Stimulated activated CD8-positive, alpha-beta memory T cell treated with anti-CD3 and anti-CD28 coated beads, Interleukin-15, amount 100 ng/mL, for 24 hours (primary cell): Measurements from ENCODE around the gene RNPEP.
"Not testable (repeated sequence)": the region's sequence is repeated elsewhere in the genome, so short reads cannot be mapped to it uniquely, and the experiment has no call there.

Experiments used
- DNase-seq: peaks from one replicate; pipeline ENCODE4 v3.0.0-alpha.2; 2020; ENCODE audit warnings: low read depth

Gene RNPEP

DNA sequence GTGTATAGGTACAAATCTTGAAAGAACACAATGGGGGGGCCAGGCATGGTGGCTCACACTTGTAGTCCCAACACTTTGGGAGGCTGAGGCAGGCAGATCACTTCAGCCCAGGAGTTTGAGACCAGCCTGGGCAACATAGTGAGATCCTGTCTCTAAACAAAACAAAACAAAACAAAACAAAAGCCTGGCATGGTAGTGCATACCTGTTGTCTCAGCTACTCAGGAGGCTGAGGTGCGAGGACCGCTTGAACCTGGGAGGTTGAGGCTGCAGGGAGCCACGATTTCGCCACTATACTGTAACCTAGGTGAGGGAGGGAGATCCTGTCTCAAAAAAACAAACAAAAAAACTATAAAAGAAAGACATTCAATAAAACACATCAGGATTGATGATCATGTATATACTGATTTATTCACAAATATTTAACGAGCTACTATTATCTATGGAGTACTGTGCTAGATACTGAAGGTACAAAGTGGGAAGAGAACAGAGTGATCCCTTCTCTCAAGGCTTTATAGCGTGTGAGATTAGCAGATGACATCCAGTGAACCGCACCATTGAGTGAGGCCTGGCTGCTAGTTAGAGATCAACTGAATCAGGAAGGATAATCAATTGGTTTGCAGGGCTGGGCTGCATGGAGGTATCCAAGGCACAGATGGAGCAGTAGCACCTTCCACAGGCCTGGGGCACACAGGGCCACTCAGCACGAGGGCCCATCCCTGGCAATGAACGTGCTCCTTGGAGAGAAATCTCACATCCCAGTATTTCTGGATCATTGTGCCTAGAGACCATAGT, 54.3 kb downstream of the RNPEP start:
- DNase-seq, result no peak

DNA sequence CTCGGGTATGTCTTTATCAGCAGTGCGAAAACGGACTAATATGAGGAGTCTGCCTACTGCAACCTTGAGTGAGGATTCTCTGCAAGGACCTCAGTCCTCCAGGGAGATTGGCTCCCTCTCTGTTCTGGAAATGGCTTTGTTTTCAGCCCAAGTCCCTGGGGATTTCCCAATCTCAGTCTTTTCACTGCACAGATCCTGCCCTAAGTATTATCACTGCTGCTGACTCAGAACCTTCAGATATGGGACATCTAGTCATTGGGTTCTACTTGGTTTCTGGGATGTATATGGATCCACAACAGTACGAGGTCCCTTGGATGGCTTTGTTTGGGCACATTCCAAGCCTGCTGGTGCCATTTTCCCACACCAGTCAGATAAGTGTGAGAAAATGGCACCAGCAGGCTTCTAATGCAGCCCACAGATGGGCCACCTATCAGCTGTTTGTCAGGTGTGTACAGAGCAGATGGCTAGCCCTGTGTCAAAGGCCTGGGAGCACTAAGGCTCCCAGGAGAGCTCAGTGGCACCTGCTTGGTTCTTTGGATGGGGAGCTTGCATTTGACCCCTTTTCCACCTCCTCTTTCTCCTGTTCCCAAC, 55.4 kb downstream of the RNPEP start:
- no peak for DNase-seq

DNA sequence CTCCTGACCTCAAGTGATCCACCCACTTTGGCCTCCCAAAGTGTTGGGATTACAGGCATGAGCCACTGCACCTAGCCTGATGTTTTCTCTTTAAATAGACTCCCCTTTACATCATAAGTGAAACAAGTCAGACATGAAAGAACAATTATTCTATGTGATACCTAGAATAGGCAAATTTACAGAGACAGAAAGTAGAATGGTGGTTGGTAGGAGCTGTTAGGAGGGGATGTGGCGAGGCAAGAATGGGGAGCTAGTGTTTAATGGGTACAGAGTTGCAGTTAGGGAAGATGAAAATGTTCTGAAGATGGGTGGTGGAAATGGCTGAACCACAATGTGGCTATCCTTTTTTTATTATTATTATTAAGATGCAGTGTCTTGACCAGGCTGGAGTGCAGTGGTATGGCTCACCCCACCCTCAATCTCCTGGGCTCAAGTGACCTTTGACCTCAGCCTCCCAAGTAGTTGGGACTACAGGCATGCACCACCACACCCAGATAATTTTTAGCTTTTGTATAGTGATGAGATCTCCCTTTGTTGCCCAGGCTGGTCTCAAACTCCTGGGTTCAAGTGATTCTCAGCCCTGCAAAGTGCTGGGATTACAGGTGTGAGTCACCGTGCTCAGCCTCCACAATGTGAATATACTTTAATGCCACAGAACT, 56.4 kb downstream of the RNPEP start:
- no peak for DNase-seq

DNA sequence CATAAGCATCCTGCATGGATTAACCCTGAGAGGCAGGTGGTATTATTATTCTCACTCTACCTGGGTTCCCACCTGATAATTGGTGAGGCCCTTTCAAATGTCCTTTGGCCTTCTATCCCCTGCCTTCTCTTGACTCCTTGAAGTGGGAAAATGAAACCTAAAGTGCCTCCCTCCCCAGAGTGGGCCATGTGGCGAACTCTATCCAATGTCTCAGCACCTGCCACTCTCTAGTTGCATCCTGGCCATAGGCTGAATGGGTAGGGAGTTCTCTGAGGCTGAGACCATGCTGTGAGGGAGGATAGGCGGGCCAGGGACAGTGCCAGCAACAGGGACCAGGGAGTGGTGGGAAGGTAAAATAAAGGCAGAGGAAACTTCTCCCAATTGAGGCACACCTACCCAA, 63.3 kb downstream of the RNPEP start:
- no peak for DNase-seq

DNA sequence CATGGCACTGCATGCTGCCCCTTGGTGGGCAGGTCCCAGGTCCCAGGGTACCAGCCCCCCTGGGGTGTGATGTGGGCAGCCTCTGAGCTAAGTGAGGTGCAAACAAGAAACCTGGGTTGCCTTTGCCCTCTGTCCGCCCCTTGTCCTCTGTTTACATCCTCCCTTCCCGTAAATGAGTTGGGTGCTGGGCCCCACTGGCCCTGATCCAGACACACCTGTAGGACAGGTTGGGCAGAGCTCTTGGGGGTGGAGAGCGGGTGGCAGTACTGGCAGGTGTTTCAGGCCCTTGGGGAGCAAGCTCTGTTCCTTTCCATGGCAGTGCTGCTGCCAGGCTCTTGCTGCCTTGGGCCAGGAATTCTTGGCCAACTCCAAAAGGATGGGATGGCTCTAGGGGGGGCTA, 63.8 kb downstream of the RNPEP start:
- no peak for DNase-seq

DNA sequence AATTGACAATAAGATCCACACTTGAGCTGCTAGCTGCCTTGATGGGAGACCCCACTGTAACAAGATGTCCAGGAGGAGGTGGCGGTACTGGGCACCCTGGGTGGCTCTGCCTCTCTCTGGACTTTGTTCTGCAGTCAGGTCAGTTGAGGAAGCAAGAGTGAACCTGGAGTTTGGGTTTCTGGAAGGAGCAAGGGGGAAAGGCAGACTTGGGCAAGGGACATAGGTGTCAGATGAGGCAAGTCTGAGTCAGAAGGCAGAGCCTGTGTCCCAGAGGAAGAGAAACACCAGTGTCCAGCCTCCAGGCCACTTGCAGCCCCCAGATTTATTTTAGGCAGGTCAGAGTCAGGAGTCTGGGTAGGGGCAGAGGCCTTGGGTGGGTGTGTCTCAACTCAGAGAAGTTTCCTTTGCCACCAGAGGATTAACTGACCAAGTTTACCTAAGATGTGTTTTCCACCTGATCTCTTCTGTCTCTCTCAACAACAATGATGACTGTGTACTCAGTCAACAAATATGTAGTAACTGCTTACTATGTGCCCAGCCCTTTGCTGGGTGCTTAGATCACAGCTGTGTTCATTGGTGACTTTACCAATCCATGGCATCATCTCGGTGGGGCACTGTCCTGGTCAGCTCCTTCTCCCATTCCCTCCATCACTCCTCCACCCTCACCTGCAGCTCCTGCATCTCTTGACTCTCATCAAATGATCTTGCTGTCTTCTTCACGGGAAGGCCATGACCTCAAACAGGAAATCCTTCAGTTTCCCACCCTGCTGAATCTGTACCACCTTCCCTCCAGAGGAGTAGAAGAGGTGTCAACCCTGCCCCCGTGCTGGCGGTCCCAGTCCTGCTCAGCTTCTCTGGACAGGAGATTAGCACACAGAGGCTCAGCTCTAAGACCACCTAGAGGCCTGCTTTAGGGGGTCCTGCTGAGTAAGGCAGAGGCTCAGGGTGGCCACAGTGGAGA, 64.6 kb downstream of the RNPEP start:
- DNase-seq, result no peak

DNA sequence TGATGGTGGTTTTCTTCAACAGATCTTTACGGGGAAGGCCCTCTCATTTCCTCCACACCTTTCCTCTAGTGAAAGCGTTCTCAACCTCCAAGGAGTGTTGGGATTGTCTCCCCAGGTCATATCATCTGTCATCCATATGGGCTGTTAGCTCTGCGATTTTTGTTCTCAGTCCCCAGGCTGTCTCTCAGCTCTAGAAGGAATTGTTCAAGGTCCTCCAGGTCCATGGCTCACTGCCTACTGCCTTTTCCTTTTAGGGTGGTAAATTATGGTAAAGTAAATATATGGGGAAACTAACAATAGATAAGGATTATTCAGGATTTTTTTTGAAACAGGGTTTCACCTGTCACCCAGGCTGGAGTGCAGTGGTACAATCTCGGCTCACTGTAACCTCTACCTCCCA, 65.5 kb downstream of the RNPEP start:
- DNase-seq, result no peak

DNA sequence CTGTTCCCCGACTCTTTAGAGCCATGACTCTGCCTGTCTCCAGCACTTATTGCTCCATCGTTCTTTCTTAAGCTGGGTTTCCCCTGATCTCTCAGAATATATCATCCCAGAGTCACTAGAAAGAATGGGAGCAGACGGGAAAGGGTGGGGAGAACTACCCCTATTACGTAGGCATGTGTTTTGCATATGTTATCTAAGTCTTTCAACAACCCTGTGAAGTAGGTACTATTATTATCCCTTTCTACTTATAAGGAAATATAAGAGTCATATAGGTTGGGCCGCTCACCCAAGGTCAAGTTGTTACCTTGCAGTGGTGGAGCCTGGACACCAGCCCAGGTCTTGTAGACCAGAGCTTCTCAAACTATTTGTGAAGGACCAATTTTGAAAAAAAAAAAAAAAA, 66.7 kb downstream of the RNPEP start:
- DNase-seq, result no peak

DNA sequence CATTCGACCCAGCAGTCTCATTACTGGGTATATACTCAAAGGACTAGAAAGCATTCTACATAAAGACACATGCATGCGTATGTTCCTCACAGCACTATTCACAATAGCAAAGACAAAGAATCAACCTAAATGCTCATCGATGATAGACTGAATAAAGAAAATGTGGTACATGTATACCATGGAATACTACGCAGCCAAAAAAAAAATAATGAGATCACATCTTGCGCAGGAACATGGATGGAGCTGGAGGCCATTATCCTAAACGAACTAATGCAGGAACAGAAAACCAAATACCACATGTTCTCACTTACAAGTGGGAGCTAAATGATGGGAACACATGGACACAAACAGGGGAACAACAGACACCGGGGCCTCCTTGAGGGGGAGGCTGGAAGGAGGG, 71.6 kb downstream of the RNPEP start:
- no peak for DNase-seq

DNA sequence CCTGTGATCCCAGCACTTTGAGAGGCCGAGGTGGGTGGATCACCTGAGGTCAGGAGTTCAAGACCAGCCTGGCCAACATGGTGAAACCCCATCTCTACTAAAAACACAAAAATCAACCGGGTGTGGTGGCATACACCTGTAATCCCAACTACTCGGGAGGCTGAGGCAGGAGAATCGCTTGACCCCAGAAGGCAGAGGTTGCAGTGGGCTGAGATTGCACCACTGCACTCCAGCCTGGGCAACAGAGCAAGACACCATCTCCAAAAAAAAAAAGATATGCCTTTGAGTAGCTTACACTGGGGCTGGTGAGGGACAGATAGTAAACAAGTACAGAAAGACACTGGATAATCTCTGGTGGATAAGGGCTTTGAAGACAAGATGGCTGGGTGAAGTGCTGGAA, 72.2 kb downstream of the RNPEP start:
- DNase-seq, result not testable (repeated sequence)
